ENCODE data around the gene APLP2.

DNA sequence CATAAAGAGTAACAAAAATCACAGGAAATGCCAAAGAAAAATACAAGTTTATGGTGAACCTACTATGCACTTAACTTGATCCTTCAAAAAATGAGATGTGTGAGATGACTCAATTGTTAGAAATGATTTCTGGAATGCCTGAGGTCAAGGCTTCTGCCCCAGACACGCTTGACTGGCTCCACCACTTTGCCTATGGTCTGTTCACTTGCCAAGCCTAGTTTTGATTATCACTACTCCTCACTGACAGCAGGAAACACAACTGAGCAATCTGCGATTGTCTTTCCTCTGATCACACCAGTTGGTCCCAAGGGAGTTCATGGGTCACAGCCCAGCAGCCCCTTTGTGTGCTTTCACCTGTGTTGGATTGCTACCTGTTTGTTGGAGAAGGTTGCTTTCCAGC, 46.5 kb upstream of the APLP2 start:
- TF ChIP-seq, protein P1, sequence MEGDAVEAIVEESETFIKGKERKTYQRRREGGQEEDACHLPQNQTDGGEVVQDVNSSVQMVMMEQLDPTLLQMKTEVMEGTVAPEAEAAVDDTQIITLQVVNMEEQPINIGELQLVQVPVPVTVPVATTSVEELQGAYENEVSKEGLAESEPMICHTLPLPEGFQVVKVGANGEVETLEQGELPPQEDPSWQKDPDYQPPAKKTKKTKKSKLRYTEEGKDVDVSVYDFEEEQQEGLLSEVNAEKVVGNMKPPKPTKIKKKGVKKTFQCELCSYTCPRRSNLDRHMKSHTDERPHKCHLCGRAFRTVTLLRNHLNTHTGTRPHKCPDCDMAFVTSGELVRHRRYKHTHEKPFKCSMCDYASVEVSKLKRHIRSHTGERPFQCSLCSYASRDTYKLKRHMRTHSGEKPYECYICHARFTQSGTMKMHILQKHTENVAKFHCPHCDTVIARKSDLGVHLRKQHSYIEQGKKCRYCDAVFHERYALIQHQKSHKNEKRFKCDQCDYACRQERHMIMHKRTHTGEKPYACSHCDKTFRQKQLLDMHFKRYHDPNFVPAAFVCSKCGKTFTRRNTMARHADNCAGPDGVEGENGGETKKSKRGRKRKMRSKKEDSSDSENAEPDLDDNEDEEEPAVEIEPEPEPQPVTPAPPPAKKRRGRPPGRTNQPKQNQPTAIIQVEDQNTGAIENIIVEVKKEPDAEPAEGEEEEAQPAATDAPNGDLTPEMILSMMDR (IDR thresholded peaks at IDR 0.05), result no peak
- TF ChIP-seq POLR2A (IDR thresholded peaks at IDR 0.05), result no peak

All from Peyer's patch (tissue), 4 donors.